Fibroblast of villous mesenchyme (primary cell): ENCODE results near the gene ILKAP. TPM values are rescaled to one million over a fixed set of nuclear protein-coding genes. Genes with fewer than 3 reads are reported as not detected.
A peak's percentile ranks its signal among the peaks of the same experiment; 100 is the strongest.
"Not testable (repeated sequence)": the region's sequence is repeated elsewhere in the genome, so short reads cannot be mapped to it uniquely, and the experiment has no call there.

ENCODE experiments used
- DNase-seq: peaks from one replicate; pipeline ENCODE4 v3.0.0-alpha.2; 2010; ENCODE audit warnings: low read depth
- H3K4me3 ChIP-seq: 2 replicates; pipeline ENCODE4 v1.5.1; 2011; ENCODE audit warnings: low read depth, mild to moderate bottlenecking, low read length
- CTCF ChIP-seq: IDR thresholded peaks from 2 replicates; pipeline ENCODE4 v1.5.1; 2012; ENCODE audit warnings: low read depth, mild to moderate bottlenecking, low read length; ENCODE audit not compliant: insufficient read depth
- total RNA-seq: library from RNA; depleted of rRNA; stranded (reverse); fragments of >200 nt; gene quantifications from 2 replicates; pipeline ENCODE4 v1.2.3, GENCODE V29; 2012

ILKAP gene
- total RNA-seq, 1 donor, result 22.5 TPM

DNA sequence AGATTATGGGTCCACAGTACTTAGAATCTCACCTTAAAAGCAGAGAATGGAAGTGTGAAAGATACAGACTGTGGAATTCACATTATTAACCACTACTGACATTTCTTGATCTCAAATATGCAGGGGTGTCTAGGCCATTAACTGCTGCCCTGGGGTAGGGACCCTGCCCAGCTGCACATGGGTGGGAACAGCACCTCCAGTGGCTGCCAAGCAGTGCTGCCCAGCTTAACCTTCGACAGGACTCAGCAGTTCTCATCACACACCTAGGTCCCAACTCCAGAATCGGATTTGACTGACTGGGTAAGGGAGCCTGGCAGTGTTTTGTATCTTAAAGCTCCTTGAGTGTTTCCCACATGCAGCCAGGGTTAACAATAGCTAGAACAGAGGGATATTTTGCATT lies 29.8 kb downstream of the ILKAP start:
- no peak for DNase-seq
- TF ChIP-seq CTCF, result peak; percentile 17
- H3K4me3 ChIP-seq, result no peak overlapping the region

- TF ChIP-seq CTCF, result no peak
These were observed 31.1 kb downstream of the ILKAP start for GRCh38 chr2:238172439-238172838.

GRCh38 chr2:238171575-238172187 lies 31.8 kb downstream of the ILKAP start:
- no peak overlapping the region for H3K4me3 ChIP-seq
- no peak for TF ChIP-seq CTCF
- no peak for DNase-seq

More at GRCh38 chr2:238172439-238172838, 31.1 kb downstream of the ILKAP start:
- DNase-seq, result no peak
- no peak overlapping the region for H3K4me3 ChIP-seq

GRCh38 chr2:238171072-238171431 lies 32.4 kb downstream of the ILKAP start:
- H3K4me3 ChIP-seq, DNase-seq: not testable (repeated sequence)

DNA sequence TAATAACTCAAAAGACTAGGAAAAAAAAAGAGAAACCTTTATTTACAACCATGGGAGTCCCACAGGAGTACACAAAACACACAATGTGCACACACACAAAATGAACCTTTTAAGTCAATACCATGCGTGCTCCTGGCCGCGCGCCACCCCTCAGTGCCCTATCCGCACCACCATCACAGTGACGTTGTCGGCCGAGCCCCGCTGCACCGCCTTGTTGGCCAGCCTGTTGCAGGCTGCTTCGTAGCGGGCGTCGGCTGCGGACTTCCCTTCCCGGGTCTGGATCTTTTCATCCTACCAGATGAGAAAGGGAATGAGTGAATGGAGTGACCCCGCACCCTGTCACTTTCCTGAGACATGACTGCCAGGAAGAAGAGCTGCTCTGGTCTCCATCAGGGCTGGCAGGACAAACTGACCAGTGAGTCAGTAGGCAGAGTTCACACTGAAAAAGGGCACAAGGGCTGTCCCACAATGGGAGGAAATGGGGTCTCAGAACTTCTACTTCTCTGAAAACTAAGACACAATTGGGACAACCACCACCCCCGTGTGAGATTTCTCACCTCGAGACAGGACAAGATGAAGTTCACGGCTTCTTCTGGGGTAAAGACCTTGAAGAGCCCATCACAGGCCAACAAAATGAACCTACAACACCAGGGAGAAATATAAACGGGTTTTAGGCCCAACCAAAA lies 33.0 kb downstream of the ILKAP start:
- DNase-seq, result peak; percentile 14
- no peak for TF ChIP-seq CTCF
- H3K4me3 ChIP-seq, result no peak overlapping the region

DNA sequence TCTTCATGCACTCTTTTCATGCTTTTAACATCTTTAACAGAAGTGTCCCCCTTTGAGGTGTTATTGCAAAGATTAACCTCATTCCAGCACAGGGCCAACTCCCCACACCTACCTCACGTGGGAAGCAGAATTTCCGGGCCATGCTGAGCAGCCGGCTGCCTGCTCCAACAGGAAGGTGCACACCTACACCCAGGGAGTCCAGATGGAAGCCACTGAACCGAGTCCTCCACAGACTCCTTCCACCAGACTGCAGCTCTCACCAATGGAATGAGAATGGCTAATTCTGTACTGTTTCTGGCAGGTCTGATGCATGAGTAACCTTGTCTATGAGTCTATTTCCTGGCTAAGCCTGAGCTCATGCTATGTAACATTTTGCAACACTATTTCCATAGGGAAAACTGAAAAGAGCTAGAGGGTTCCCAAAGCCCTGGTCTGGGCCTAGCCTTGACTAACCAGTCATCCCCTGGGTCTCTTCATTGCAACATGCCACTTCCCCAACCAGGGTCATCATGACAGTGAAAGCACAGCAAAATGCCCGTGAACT lies 33.7 kb downstream of the ILKAP start:
- DNase-seq, result peak; percentile 94
- no peak overlapping the region for H3K4me3 ChIP-seq
- no peak for TF ChIP-seq CTCF

DNA sequence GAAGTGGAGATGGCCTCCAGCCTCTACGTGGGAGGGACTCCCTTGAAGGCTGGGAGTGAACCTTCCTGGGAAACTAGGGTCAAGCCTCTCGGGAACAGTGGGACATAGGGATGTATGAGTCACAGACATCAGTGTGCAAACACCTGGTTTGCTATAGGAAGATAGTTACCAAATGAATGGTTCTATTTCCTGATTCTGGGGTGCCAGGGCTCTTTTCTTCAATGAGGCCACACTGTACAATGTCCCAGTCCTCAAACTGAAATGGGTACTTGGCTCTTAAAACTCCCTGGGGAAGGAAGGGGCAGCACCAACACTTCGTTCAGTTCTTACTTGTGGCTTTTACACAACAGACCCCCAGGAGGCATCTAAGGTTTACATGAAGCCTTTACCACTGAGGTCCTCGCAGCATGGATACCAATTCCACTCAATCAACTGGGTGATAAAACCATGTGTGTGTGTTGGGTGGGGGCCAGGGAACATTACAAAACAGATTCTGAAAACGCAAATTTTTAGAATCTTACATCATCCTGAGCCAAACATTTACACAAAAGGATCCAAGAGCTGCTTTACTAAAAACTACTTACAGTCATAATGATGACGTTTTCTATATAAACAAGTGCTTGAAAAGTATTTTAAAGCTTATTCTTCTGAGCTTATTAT lies 34.3 kb downstream of the ILKAP start:
- TF ChIP-seq CTCF, result no peak
- DNase-seq, result peak; percentile 96
- H3K4me3 ChIP-seq, result no peak overlapping the region
